HEK293 (cell line): Measurements from ENCODE around the gene RAB21.

Source experiments
- CTCF ChIA-PET: fragments of 350-600 bp; formaldehyde crosslinking; extraction: SDS; loops from one replicate; lab custom pipeline; 2021; ENCODE audit warnings: antibody characterized with exemption; lab: Yijun Ruan, JAX
- POLR2A ChIA-PET: fragments of 300-600 bp; formaldehyde crosslinking; extraction: SDS; loops from one replicate; lab custom pipeline; 2020; ENCODE audit warnings: antibody characterized with exemption, inconsistent platforms; lab: Yijun Ruan, JAX
- H3K27ac ChIP-seq: fragments of 200-500 bp; sonication (Bioruptor generic); 2 replicates; pipeline ENCODE4 v1.5.1; 2014; ENCODE audit warnings: low read depth, low read length, control low read depth, inconsistent platforms; ENCODE audit errors: extremely low read depth
- H3K36me3 ChIP-seq, 2 experiments: fragments of 200-500 bp in 1 of 2; sonication (Bioruptor generic) in 1 of 2; 1 replicate in 1 of 2; 2 replicates in 1 of 2; pipeline ENCODE4 v1.5.1; 2014 to 2017; ENCODE audit warnings: inconsistent platforms in 2 of 2, low read length in 2 of 2; ENCODE audit not compliant: control insufficient read depth in 2 of 2, insufficient read depth in 1 of 2
- H3K4me1 ChIP-seq: fragments of 200-500 bp; sonication (Bioruptor generic); 2 replicates; pipeline ENCODE4 v1.5.1; 2014; ENCODE audit warnings: mild to moderate bottlenecking, low read length, inconsistent platforms; ENCODE audit not compliant: control insufficient read depth, insufficient read depth
- H3K4me3 ChIP-seq: 2 replicates; pipeline ENCODE4 v1.5.1; 2011; ENCODE audit warnings: low read depth, mild to moderate bottlenecking, control low read depth, low read length, moderate library complexity
- H3K9me3 ChIP-seq: fragments of 200-500 bp; sonication (Bioruptor generic); 2 replicates; pipeline ENCODE4 v1.5.1; 2014; ENCODE audit warnings: low read depth, low read length, inconsistent platforms; ENCODE audit not compliant: control insufficient read depth, insufficient read depth
- GLI2 ChIP-seq: fragments of 450-650 bp; formaldehyde crosslinking; IDR thresholded peaks from 2 replicates; pipeline ENCODE4; 2017; ENCODE audit warnings: missing biosample characterization, missing genetic modification characterization, low read depth, borderline replicate concordance
- MEIS1 ChIP-seq: sonication (generic); formaldehyde crosslinking; IDR thresholded peaks from 2 replicates; pipeline ENCODE4 v1.8.1; 2022; ENCODE audit warnings: missing genetic modification reagents, mild to moderate bottlenecking, borderline replicate concordance
- OSR2 ChIP-seq: fragments of 450-650 bp; formaldehyde crosslinking; IDR thresholded peaks from 2 replicates; pipeline ENCODE4 v1.5.1; 2016; ENCODE audit warnings: missing biosample characterization, missing genetic modification characterization
- TRIM28 ChIP-seq: IDR thresholded peaks from 2 replicates; pipeline ENCODE4 v1.6.1; 2011; ENCODE audit warnings: low read length, control low read depth, borderline replicate concordance
- ZBTB17 ChIP-seq: fragments of 450-650 bp; formaldehyde crosslinking; IDR thresholded peaks from 2 replicates; pipeline ENCODE4 v1.5.1; 2016; ENCODE audit warnings: missing biosample characterization, missing genetic modification characterization
- ZBTB20 ChIP-seq: fragments of 450-650 bp; formaldehyde crosslinking; IDR thresholded peaks from 2 replicates; pipeline ENCODE4 v1.5.1; 2016; ENCODE audit warnings: missing biosample characterization, missing genetic modification characterization
- ZEB2 ChIP-seq: fragments of 450-650 bp; formaldehyde crosslinking; IDR thresholded peaks from 2 replicates; pipeline ENCODE4 v1.5.1; 2016; ENCODE audit warnings: missing biosample characterization, missing genetic modification characterization
- ZNF138 ChIP-seq: fragments of 450-650 bp; formaldehyde crosslinking; IDR thresholded peaks from 2 replicates; pipeline ENCODE4 v1.5.1; 2016; ENCODE audit warnings: missing biosample characterization, missing genetic modification characterization, borderline replicate concordance
- ZNF146 ChIP-seq: fragments of 450-650 bp; formaldehyde crosslinking; IDR thresholded peaks from 2 replicates; pipeline ENCODE4 v1.5.1; 2016; ENCODE audit warnings: missing biosample characterization, missing genetic modification characterization
- ZNF169 ChIP-seq: fragments of 450-650 bp; formaldehyde crosslinking; IDR thresholded peaks from 2 replicates; pipeline ENCODE4 v1.5.1; 2016; ENCODE audit warnings: missing biosample characterization, missing genetic modification characterization
- ZNF19 ChIP-seq: fragments of 450-650 bp; formaldehyde crosslinking; IDR thresholded peaks from 2 replicates; pipeline ENCODE4; 2016; ENCODE audit warnings: missing biosample characterization, missing genetic modification characterization, low read depth
- ZNF202 ChIP-seq: fragments of 450-650 bp; formaldehyde crosslinking; IDR thresholded peaks from 2 replicates; pipeline ENCODE4 v1.5.1; 2016; ENCODE audit warnings: missing biosample characterization, missing genetic modification characterization, borderline replicate concordance
- ZNF221 ChIP-seq: fragments of 450-650 bp; formaldehyde crosslinking; IDR thresholded peaks from 2 replicates; pipeline ENCODE4 v1.5.1; 2017; ENCODE audit warnings: missing biosample characterization, missing genetic modification characterization, borderline replicate concordance
- ZNF48 ChIP-seq: fragments of 450-650 bp; formaldehyde crosslinking; IDR thresholded peaks from 2 replicates; pipeline ENCODE4 v1.5.1; 2016; ENCODE audit warnings: missing biosample characterization, missing genetic modification characterization
- ZNF514 ChIP-seq: fragments of 450-650 bp; formaldehyde crosslinking; IDR thresholded peaks from 2 replicates; pipeline ENCODE4 v1.5.1; 2016; ENCODE audit warnings: missing biosample characterization, missing genetic modification characterization
- ZNF624 ChIP-seq: fragments of 450-650 bp; formaldehyde crosslinking; IDR thresholded peaks from 2 replicates; pipeline ENCODE4 v1.5.1; 2017; ENCODE audit warnings: missing biosample characterization, missing genetic modification characterization
- ZSCAN23 ChIP-seq: fragments of 450-650 bp; formaldehyde crosslinking; IDR thresholded peaks from 2 replicates; pipeline ENCODE4 v1.5.1; 2016; ENCODE audit warnings: missing biosample characterization, missing genetic modification characterization
- TF ChIP-seq, protein P1 (sequence below): fragments of 450-650 bp; formaldehyde crosslinking; IDR thresholded peaks from 2 replicates; pipeline ENCODE4 v1.5.1; 2017; ENCODE audit warnings: missing biosample characterization, missing genetic modification characterization

The RAB21 gene

DNA sequence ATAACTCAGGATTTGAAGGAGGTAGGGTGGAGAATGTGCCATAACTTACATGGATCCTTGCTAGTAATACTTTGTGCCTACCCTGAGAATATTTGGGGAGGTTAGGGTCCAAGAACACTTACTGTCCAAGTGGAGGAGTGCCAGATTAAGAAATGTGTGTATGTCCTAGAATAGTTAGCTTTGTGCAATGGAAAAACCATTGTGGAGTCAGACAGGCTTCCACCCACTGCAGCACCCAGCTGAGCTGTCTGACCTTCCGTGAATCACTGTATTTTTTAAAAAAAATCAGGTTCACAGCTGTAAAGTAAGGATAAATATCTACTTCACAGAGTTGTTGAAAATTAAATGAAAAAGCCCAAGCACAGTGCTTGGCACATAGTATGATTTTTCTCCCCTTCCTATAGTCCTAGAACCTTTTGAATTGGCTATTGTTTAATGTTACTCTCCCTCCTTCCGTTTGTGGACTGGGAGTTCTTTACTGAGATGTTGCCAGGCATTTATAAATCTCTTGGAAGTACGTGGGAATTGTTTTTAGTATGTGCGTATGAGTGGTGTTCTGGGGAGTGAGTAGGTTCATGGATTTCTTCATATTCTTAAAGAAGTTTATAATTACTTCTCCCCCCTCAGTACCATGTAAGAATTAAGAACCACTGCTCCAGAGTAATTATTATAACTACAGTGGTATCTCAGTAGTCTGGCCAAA is 9.2 kb downstream of the RAB21 start:
- TF ChIP-seq ZNF48 (no peak), GLI2 (no peak), MEIS1 (CRISPR knock-in tag) (no peak), ZNF19 (tag by site-specific recombination) (no peak), TRIM28 (no peak), ZNF221 (tag by site-specific recombination) (no peak), ZNF514 (tag by site-specific recombination) (no peak), ZNF146 (tag by site-specific recombination) (no peak), ZNF202 (no peak), OSR2 (tag by site-specific recombination) (no peak), ZNF138 (tag by site-specific recombination) (no peak), ZEB2 (tag by site-specific recombination) (no peak), ZNF169 (tag by site-specific recombination) (no peak)
- ChIA-PET CTCF (interaction anchor here (2.4 kb wide), 1 partner anchor 16 kb away, joined by 7 read pairs; no protein-coding TSS in a partner anchor), POLR2A (interaction anchor here (0.7 kb wide), 1 partner anchor 9 kb away, joined by 3 read pairs; the partner anchor contains the start of gene RAB21)
- peaks cover 0 to 23% of the 10 kb centered on the region in 2 experiments; a peak in 1 of 3 replicates for H3K36me3 ChIP-seq
- no peaks in the 10 kb centered on the region for H3K4me1 ChIP-seq
- no peaks in the 10 kb centered on the region for H3K9me3 ChIP-seq
- H3K4me3 ChIP-seq, result no peak overlapping the region
- no peak overlapping the region for H3K27ac ChIP-seq

DNA sequence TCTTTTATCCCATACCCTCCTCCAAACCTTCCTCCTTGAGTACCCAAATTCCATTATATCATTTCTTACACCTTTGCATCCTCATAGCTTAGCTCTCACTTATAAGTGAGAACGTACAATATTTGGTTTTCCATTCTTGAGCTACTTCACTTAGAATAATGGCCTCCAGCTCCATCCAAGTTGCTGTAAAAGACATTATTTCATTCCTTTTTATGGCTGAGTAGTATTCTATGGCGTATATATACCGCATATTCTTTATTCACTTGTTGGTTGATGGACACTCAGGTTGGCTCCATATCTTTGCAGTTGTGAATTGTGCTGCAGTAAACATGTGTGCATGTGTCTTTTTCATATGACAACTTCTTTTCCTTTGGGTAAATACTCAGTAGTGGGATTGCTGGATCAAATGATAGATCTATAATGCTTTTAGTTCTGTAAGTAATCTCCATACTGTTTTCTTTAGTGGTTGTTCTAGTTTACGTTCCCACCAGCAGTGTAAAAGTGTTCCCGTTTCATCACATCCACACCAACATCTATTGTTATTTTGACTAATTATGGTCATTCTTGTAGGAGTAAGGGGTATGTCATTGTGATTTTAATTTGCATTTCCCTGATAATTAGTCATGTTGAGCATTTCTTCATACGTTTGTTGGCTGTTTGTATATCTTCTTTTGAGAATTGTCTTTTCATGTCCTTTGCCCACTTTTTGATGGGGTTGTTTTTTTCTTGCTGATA is 10.1 kb downstream of the RAB21 start:
- Histone ChIP-seq H3K4me3 (no peak overlapping the region), H3K9me3 (no peaks in the 10 kb centered on the region), H3K27ac (no peak overlapping the region), H3K4me1 (no peaks in the 10 kb centered on the region), H3K36me3 (peaks cover 0 to 14% of the 10 kb centered on the region in 2 experiments; a peak in 1 of 3 replicates)
- POLR2A ChIA-PET, result no interaction called here
- CTCF ChIA-PET, result no interaction called here
- TF ChIP-seq ZNF146 (tag by site-specific recombination) (peak; percentile 61), ZSCAN23 (no peak)

DNA sequence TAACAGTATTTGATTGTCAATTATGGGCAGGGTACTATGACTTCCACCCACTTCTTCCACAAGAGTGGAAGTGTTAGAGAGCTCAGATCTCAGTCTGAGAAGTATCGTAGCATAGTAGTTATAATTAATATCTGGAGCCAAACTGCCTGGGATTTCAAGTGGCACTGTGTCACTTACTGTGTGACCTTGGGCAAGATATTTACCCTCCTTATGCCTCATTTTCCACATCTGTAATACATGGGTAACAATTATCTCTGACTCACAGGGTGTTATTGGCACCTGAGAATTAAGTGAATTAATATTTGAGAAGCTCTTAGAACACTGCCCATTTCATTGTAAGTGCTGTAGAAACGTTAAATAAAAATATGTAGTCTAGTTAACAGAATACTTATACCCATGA is 11.5 kb downstream of the RAB21 start:
- Histone ChIP-seq H3K36me3 (peaks cover 6 to 14% of the 10 kb centered on the region in 2 experiments; a peak in 2 of 3 replicates), H3K27ac (no peak overlapping the region), H3K9me3 (no peaks in the 10 kb centered on the region)
- TF ChIP-seq, protein P1, sequence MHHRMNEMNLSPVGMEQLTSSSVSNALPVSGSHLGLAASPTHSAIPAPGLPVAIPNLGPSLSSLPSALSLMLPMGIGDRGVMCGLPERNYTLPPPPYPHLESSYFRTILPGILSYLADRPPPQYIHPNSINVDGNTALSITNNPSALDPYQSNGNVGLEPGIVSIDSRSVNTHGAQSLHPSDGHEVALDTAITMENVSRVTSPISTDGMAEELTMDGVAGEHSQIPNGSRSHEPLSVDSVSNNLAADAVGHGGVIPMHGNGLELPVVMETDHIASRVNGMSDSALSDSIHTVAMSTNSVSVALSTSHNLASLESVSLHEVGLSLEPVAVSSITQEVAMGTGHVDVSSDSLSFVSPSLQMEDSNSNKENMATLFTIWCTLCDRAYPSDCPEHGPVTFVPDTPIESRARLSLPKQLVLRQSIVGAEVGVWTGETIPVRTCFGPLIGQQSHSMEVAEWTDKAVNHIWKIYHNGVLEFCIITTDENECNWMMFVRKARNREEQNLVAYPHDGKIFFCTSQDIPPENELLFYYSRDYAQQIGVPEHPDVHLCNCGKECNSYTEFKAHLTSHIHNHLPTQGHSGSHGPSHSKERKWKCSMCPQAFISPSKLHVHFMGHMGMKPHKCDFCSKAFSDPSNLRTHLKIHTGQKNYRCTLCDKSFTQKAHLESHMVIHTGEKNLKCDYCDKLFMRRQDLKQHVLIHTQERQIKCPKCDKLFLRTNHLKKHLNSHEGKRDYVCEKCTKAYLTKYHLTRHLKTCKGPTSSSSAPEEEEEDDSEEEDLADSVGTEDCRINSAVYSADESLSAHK (tag by site-specific recombination), result no peak
- no peak for TF ChIP-seq ZBTB20 (tag by site-specific recombination)
- TF ChIP-seq ZNF624 (tag by site-specific recombination), result no peak
- no peak for TF ChIP-seq ZBTB17
- TF ChIP-seq, all 188 proteins: peak for 0
- ChIA-PET CTCF (interaction anchor here (0.8 to 3.3 kb wide), 2 partner anchors 14 to 19 kb away, joined by 4 to 18 read pairs; no protein-coding TSS in a partner anchor), POLR2A (no interaction called here)
- H3K4me3 ChIP-seq, result no peak overlapping the region
- H3K4me1 ChIP-seq, result no peaks in the 10 kb centered on the region
